Loucy (cell line): ENCODE results near the gene LRRC10B.

Source experiments
- H2AFZ ChIP-seq: fragments of 200-600 bp; sonication (generic); 2 replicates; pipeline ENCODE4 v1.6.0; 2016; ENCODE audit warnings: antibody characterized with exemption, mild to moderate bottlenecking, low read length, moderate library complexity
- H3F3A ChIP-seq: fragments of 200-600 bp; 2 replicates; pipeline ENCODE4 v1.6.0; 2016; ENCODE audit warnings: antibody characterized with exemption, low read depth, mild to moderate bottlenecking
- H3K27me3 ChIP-seq: fragments of 200-600 bp; sonication (generic); 2 replicates; pipeline ENCODE4 v1.6.1; 2014; ENCODE audit warnings: low read length, mild to moderate bottlenecking; ENCODE audit not compliant: insufficient read depth, poor library complexity, severe bottlenecking
- H3K36me3 ChIP-seq: fragments of 200-600 bp; sonication (generic); 2 replicates; pipeline ENCODE4 v1.6.1; 2016; ENCODE audit warnings: low read length; ENCODE audit not compliant: insufficient read depth
- H3K4me1 ChIP-seq: fragments of 200-600 bp; sonication (generic); 2 replicates; pipeline ENCODE4 v1.5.1; 2014; ENCODE audit warnings: low read length, mild to moderate bottlenecking; ENCODE audit not compliant: insufficient read depth, poor library complexity, severe bottlenecking
- H3K4me2 ChIP-seq: fragments of 200-600 bp; sonication (generic); 2 replicates; pipeline ENCODE4 v1.6.0; 2014; ENCODE audit warnings: antibody characterized with exemption, low read length, low read depth, mild to moderate bottlenecking; ENCODE audit not compliant: poor library complexity, severe bottlenecking
- H3K4me3 ChIP-seq: fragments of 200-600 bp; sonication (generic); 2 replicates; pipeline ENCODE4 v1.5.1; 2014; ENCODE audit warnings: low read length, mild to moderate bottlenecking, mixed read lengths; ENCODE audit not compliant: poor library complexity, severe bottlenecking
- H3K79me2 ChIP-seq: fragments of 200-600 bp; sonication (generic); 2 replicates; pipeline ENCODE4 v1.6.1; 2014; ENCODE audit warnings: low read length; ENCODE audit not compliant: insufficient read depth
- H3K9ac ChIP-seq: fragments of 200-600 bp; sonication (generic); 2 replicates; pipeline ENCODE4 v1.6.0; 2014; ENCODE audit warnings: mild to moderate bottlenecking, low read depth, low read length, moderate library complexity; ENCODE audit not compliant: poor library complexity, severe bottlenecking
- H3K9me2 ChIP-seq: fragments of 200-600 bp; sonication (generic); replicated peaks from 2 replicates; pipeline ENCODE4 v1.6.1; 2016; ENCODE audit warnings: low read depth, low read length, mixed read lengths
- H3K9me3 ChIP-seq: fragments of 200-600 bp; sonication (generic); 2 replicates; pipeline ENCODE4 v1.6.1; 2014; ENCODE audit warnings: mild to moderate bottlenecking, antibody characterized with exemption, low read length, low read depth; ENCODE audit not compliant: insufficient read depth
- H4K20me1 ChIP-seq: fragments of 200-600 bp; sonication (generic); 2 replicates; pipeline ENCODE4 v1.6.0; 2014; ENCODE audit warnings: antibody characterized with exemption, low read length, mild to moderate bottlenecking; ENCODE audit not compliant: insufficient read depth, poor library complexity, severe bottlenecking
- CTCF ChIP-seq: fragments of 200-600 bp; sonication (generic); conservative IDR thresholded peaks from 2 replicates; pipeline ENCODE4 v1.5.1; 2014; ENCODE audit warnings: mild to moderate bottlenecking, antibody characterized with exemption, low read length
- EZH2phosphoT487 ChIP-seq: fragments of 200-600 bp; IDR thresholded peaks from 2 replicates; pipeline ENCODE4 v1.6.1; 2018; ENCODE audit warnings: antibody characterized with exemption, mild to moderate bottlenecking, moderate library complexity, borderline replicate concordance

The LRRC10B gene

GRCh38 chr11:61468002-61468401 is 40.5 kb upstream of the LRRC10B start:
- no peaks in the 10 kb centered on the region for H3K27me3 ChIP-seq
- no peaks in the 10 kb centered on the region for H3K4me1 ChIP-seq
- H3K9ac ChIP-seq: no peak overlapping the region
- TF ChIP-seq EZH2phosphoT487 (no peak), CTCF (no peak)
- H3K9me3 ChIP-seq: no peaks in the 10 kb centered on the region
- no peak overlapping the region for H2AFZ ChIP-seq
- no peaks in the 10 kb centered on the region for H3K79me2 ChIP-seq
- no peaks in the 10 kb centered on the region for H3F3A ChIP-seq
- H3K4me2 ChIP-seq: no peak overlapping the region
- H3K4me3 ChIP-seq: no peak overlapping the region
- H3K9me2 ChIP-seq: no peaks in the 10 kb centered on the region
- H3K36me3 ChIP-seq: peaks cover 5% of the 10 kb centered on the region; the same call in 1 of the 2 replicates
- no peaks in the 10 kb centered on the region for H4K20me1 ChIP-seq

- Histone ChIP-seq H3K9me3 (no peaks in the 10 kb centered on the region), H4K20me1 (no peaks in the 10 kb centered on the region), H3K79me2 (no peaks in the 10 kb centered on the region), H2AFZ (no peak overlapping the region), H3K27me3 (no peaks in the 10 kb centered on the region), H3K36me3 (peaks cover 5% of the 10 kb centered on the region; the same call in 1 of the 2 replicates), H3K4me3 (no peak overlapping the region), H3K9me2 (no peaks in the 10 kb centered on the region), H3K9ac (no peak overlapping the region), H3K4me1 (no peaks in the 10 kb centered on the region), H3K4me2 (no peak overlapping the region), H3F3A (no peaks in the 10 kb centered on the region)
- no peak for TF ChIP-seq EZH2phosphoT487
Observed at GRCh38 chr11:61472282-61472681, 36.3 kb upstream of the LRRC10B start.

GRCh38 chr11:61472868-61473267 is 35.7 kb upstream of the LRRC10B start:
- Histone ChIP-seq H3K27me3 (no peaks in the 10 kb centered on the region), H3K4me1 (no peaks in the 10 kb centered on the region), H2AFZ (no peak overlapping the region), H3K4me3 (no peak overlapping the region), H3K9ac (no peak overlapping the region), H4K20me1 (no peaks in the 10 kb centered on the region), H3K4me2 (no peak overlapping the region), H3K9me3 (no peaks in the 10 kb centered on the region), H3K9me2 (no peaks in the 10 kb centered on the region), H3K36me3 (peaks cover 5% of the 10 kb centered on the region; the same call in 1 of the 2 replicates), H3F3A (no peaks in the 10 kb centered on the region), H3K79me2 (no peaks in the 10 kb centered on the region)
- TF ChIP-seq EZH2phosphoT487 (no peak), CTCF (no peak)

DNA sequence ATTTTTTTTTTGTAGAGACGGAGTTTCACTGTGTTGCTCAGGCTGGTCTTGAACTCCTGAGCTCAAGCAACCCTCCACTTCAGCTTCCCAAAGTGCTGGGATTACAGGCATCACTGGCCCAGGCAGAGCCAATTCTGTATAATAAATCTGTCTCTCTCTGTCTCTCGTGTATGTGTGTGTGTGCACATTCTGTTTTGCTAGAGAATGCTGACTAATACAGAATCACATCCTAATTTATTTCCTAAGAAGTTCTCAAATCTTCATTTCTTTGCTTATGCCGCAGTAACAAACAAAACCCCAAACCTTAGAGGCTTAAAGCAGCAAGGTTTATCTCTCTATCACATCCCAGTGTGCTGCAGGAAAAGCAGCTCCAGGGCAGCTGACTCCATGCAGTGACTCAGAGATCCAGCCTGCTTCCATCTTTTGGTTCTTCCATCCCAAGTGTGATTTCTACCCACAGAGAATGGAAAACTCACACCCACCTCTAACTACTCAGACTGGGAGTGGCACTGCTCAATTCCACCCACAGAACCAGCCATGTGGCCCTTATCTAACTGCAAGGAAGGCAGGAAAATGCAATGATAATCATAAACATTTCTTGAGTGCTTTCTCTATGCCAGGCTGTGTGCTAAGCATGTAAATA is 35.1 kb upstream of the LRRC10B start:
- H3F3A ChIP-seq: no peaks in the 10 kb centered on the region
- no peaks in the 10 kb centered on the region for H4K20me1 ChIP-seq
- no peaks in the 10 kb centered on the region for H3K9me3 ChIP-seq
- no peaks in the 10 kb centered on the region for H3K9me2 ChIP-seq
- H3K27me3 ChIP-seq: no peaks in the 10 kb centered on the region
- no peaks in the 10 kb centered on the region for H3K4me1 ChIP-seq
- no peaks in the 10 kb centered on the region for H3K79me2 ChIP-seq
- no peak overlapping the region for H2AFZ ChIP-seq
- no peak overlapping the region for H3K9ac ChIP-seq
- peaks cover 5% of the 10 kb centered on the region; the same call in 1 of the 2 replicates for H3K36me3 ChIP-seq
- H3K4me2 ChIP-seq: no peak overlapping the region
- TF ChIP-seq EZH2phosphoT487: no peak
- TF ChIP-seq CTCF: no peak
- H3K4me3 ChIP-seq: no peak overlapping the region
